HAP-1 (cell line): Measurements from ENCODE around the gene HRAS.
"Not testable (repeated sequence)": the region's sequence is repeated elsewhere in the genome, so short reads cannot be mapped to it uniquely, and the experiment has no call there.

Experiments used
- DNase-seq, 2 experiments: peaks; one replicate each; pipeline ENCODE4 v3.0.0-alpha.2; 2016 to 2020; ENCODE audit warnings: low spot score in 2 of 2
- H3K27me3 ChIP-seq: fragments of 250-450 bp; sonication (Bioruptor Pico); 2 replicates; pipeline ENCODE4 v1.5.1; 2020; ENCODE audit warnings: low read depth, mild to moderate bottlenecking, moderate library complexity
- H3K36me3 ChIP-seq: fragments of 250-450 bp; sonication (Bioruptor Pico); replicated peaks from 2 replicates; pipeline ENCODE4 v1.5.1; 2020; ENCODE audit warnings: mild to moderate bottlenecking
- H3K4me1 ChIP-seq: fragments of 250-450 bp; sonication (Bioruptor Pico); 2 replicates; pipeline ENCODE4 v1.5.1; 2020; ENCODE audit warnings: mild to moderate bottlenecking
- H3K4me3 ChIP-seq: fragments of 250-450 bp; sonication (Bioruptor Pico); 2 replicates; pipeline ENCODE4 v1.5.1; 2020; ENCODE audit warnings: mild to moderate bottlenecking, moderate library complexity
- H3K9me3 ChIP-seq: fragments of 250-450 bp; sonication (Bioruptor Pico); 2 replicates; pipeline ENCODE4 v1.5.1; 2020; ENCODE audit warnings: mild to moderate bottlenecking, moderate library complexity
- in situ Hi-C: fragments of 300-500 bp; cut with MboI; formaldehyde crosslinking; loops from 3 replicates; pipeline ENCODE4 v1.14.3; 2020; ENCODE audit warnings: low sequenced_read_pairs, inconsistent platforms, mixed read lengths

The HRAS gene

DNA sequence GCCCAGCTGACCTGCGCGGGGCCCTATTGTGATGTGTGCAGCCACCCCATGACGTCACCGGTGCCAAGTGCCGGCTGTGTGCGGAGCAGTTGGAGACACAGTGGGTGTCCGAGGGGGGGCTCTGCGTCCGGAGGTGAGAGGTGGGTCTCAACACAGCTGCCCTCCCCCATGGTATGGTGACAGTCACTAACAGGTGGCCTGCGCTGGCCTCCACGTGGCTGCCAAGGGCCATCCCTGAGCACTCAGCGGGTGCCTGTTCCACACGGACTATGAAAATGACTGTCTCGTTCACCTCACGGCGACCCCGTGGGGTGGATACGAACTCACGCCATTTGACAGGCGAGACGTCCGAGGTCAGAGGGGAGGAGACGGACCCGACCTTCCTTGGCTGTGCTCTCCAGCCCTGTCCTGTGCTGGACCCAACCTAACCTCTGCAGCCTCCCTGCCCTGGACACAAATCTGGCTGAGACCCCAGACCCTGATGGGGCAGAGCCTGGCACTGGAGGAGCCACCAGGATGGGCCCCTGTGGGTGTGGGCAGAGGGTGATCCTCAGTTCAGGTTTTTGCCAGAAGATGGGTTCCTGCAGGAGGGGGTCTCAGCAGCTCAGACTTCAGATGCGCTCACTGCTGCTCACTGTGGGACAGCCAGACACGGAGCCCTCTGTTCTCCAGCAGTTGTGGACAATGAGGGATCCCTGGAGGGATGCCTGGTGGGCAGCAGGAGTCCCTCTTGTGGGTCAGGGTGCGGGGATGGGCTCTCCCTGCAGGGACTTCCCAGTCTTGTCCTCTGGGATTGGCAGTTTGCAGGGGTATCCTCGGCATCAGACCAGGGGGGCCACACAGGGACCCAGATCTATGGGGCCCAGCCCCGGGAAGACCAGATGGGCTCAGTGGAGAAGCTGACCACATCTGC is 6.3 kb downstream of the HRAS start:
- Histone ChIP-seq H3K4me3 (no peak overlapping the region), H3K9me3 (no peaks in the 10 kb centered on the region), H3K4me1 (no peaks in the 10 kb centered on the region), H3K36me3 (peaks cover 26% of the 10 kb centered on the region), H3K27me3 (no peaks in the 10 kb centered on the region)
- in situ Hi-C loops = no loop called here
- DNase-seq = peak in 1 of 2 experiments; percentile 9

DNA sequence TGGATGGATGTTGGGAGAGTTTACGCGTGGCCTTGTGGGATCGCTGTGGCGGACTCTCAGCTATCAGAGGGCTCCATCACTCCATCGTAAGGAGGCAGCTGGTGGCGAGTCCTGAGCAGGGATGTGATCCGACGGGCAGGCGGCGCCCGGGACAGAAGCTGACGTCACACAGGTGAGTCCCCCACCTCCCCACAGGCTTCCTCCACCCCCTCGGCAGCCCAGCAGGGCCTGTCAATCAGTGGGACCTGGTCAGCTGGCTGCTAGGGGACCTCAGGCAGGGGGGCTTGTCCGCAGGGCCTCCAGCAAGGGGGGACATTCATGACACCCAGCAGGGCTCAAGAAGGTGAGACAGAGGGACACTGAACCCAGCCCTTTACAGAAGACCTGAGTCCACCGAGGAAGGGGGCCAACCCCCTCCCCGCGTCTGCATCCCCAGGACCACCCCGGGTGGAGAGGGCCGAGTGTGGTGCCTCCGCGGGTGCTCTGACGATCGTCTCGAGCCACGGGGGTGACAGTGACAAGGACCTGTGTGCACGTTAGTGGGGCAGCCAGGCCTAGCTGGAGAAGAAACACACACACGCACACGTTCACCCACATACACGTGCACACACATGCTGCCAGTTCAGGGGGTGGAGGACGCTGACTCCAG is 7.1 kb downstream of the HRAS start:
- Histone ChIP-seq H3K4me1 (no peaks in the 10 kb centered on the region), H3K27me3 (no peaks in the 10 kb centered on the region), H3K36me3 (peaks cover 19% of the 10 kb centered on the region), H3K4me3 (no peak overlapping the region), H3K9me3 (no peaks in the 10 kb centered on the region)
- in situ Hi-C loops = no loop called here
- DNase-seq = no peak

GRCh38 chr11:526192-526591 is 9.2 kb downstream of the HRAS start:
- H3K4me3 ChIP-seq = no peak overlapping the region
- no peaks in the 10 kb centered on the region for H3K36me3 ChIP-seq
- no peaks in the 10 kb centered on the region for H3K27me3 ChIP-seq
- H3K4me1 ChIP-seq = no peaks in the 10 kb centered on the region
- in situ Hi-C loops = no loop called here
- no peaks in the 10 kb centered on the region for H3K9me3 ChIP-seq
- no peak for DNase-seq

GRCh38 chr11:521177-521688 is 14.1 kb downstream of the HRAS start:
- peaks cover 5% of the 10 kb centered on the region; the same call in 1 of the 2 replicates for H3K4me1 ChIP-seq
- DNase-seq = no peak
- no peaks in the 10 kb centered on the region for H3K27me3 ChIP-seq
- H3K36me3 ChIP-seq = no peaks in the 10 kb centered on the region
- in situ Hi-C loops = no loop called here
- no peak overlapping the region for H3K4me3 ChIP-seq
- H3K9me3 ChIP-seq = peaks cover 4% of the 10 kb centered on the region

DNA sequence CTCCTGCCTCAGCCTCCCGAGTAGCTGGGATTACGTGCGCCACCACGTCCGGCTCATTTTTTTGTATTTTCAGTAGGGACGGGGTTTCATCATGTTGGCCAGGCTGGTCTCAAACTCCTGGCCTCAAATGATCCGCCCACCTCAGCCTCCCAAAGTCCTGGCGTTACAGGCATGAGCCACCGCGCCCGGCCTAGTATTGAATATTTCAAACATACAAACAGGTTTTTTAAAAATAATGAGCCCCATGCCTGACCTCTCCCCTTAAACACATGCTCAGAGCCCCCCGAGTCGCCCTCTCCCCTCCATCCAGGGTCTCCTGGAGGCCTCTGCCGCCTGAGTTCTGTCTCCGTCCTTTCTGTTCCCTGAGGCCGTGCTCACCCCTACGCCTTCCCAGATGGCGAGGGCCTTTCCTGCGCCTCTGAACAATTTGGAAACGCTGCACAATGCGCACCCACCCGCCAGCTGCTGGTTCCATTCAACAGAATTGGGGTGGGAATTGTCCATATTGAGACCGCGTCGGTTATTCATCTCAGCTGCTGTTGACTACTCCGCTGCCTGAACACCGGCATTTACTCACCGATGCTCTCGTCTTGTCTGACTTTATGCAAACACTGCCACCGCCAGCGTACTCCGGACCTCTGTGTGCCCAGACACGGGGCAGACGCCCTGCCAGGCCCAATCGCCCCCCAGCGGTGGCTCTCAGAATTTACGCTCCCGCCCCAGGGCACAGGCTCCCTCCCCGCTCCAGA is 14.8 kb downstream of the HRAS start:
- peaks cover 5% of the 10 kb centered on the region; the same call in 1 of the 2 replicates for H3K4me1 ChIP-seq
- H3K9me3 ChIP-seq = peaks cover 7% of the 10 kb centered on the region
- no peaks in the 10 kb centered on the region for H3K36me3 ChIP-seq
- in situ Hi-C loops = no loop called here
- no peaks in the 10 kb centered on the region for H3K27me3 ChIP-seq
- H3K4me3 ChIP-seq = no peak overlapping the region
- DNase-seq = no peak

DNA sequence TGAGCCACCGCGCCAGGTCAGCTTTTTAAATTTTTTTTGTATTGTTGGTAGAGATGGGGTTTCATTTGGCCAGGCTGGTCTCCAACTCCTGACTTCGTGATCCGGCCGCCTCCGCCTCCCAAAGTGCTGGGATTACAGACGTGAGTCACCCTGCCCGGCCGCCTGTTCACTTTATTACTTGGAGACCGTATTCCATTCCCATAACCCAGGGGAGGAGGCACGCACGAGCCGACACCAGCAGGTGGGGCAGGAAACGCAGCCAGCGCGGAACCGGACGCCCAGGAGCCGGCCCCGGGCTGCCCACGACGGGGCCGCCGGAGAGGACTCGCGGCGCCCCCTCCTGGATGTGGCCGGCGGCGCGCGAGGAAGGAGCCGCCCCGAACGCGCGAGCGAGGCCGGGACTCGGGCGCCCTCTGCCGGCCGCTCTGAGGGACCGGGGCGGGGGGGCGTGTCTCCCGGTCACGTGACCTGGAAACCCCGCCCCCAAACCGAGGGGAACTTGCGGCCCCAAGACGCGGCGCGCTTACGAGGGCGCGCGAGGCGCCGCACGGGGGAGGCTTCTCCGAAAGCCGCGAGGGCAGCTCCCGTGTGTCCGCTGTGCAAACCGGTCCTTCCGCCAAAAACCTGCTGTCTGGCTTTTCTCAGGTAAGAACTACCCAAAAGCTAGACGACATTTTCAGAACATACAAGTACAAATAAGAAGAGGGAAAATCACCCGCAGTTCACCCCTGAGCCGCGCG is 16.7 kb downstream of the HRAS start:
- no peaks in the 10 kb centered on the region for H3K27me3 ChIP-seq
- H3K4me1 ChIP-seq = peaks cover 5% of the 10 kb centered on the region; the same call in 1 of the 2 replicates
- H3K36me3 ChIP-seq = no peaks in the 10 kb centered on the region; the same call in 1 of the 2 replicates
- no peak overlapping the region for H3K4me3 ChIP-seq
- in situ Hi-C loops = no loop called here
- H3K9me3 ChIP-seq = peaks cover 7% of the 10 kb centered on the region
- peak; percentile 51 to 84 for DNase-seq

DNA sequence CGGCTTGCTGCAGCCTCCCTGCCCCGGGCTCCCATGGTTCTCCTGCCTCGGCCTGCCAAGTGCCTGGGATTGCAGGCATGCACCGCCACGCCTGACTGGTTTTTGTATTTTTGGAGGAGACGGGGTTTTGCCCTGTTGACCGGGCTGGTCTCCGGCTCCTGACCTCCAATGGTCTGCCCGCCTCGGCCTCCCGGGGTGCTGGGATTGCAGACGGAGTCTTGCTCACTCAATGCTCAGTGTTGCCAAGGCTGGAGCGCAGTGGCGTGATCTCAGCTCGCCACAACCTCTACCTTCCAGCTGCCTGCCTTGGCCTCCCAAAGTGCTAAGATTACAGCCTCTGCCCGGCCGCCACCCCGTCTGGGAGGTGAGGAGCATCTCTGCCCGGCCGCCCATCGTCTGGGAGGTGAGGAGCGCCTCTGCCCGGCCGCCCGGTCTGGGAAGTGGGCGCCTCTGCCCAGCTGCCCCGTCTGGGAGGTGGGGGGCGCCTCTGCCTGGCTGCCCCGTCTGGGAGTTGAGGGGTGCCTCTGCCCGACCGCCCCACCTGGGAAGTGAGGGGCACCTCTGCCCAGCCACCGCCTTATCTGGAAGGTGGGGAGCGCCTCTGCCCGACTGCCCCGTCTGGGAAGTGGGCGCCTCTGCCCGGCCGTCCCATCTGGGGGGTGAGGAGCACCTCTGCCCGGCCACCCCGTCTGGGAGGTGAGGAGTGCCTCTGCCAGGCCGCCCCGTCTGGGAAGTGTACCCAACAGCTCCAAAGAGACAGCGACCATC is 18.3 kb downstream of the HRAS start:
- H3K27me3 ChIP-seq, H3K36me3 ChIP-seq, H3K9me3 ChIP-seq, DNase-seq, H3K4me3 ChIP-seq, in situ Hi-C loops, H3K4me1 ChIP-seq: not testable (repeated sequence)

- DNase-seq = no peak
- in situ Hi-C loops = no loop called here
- peaks cover 7% of the 10 kb centered on the region for H3K9me3 ChIP-seq
- H3K4me1 ChIP-seq = peaks cover 5% of the 10 kb centered on the region; the same call in 1 of the 2 replicates
- no peaks in the 10 kb centered on the region for H3K27me3 ChIP-seq
- no peaks in the 10 kb centered on the region; the same call in 1 of the 2 replicates for H3K36me3 ChIP-seq
- no peak overlapping the region for H3K4me3 ChIP-seq
Observed at GRCh38 chr11:516400-516799, 19.0 kb downstream of the HRAS start.

GRCh38 chr11:515131-515530 is 20.2 kb downstream of the HRAS start:
- Histone ChIP-seq H3K4me1 (peaks cover 5% of the 10 kb centered on the region; the same call in 1 of the 2 replicates), H3K27me3 (no peaks in the 10 kb centered on the region), H3K36me3 (no peaks in the 10 kb centered on the region; the same call in 1 of the 2 replicates), H3K4me3 (no peak overlapping the region), H3K9me3 (peaks cover 7% of the 10 kb centered on the region)
- in situ Hi-C loops = no loop called here
- no peak for DNase-seq

- H3K27me3 ChIP-seq = no peaks in the 10 kb centered on the region
- in situ Hi-C loops = no loop called here
- H3K4me3 ChIP-seq = no peak overlapping the region
- H3K36me3 ChIP-seq = no peaks in the 10 kb centered on the region; the same call in 1 of the 2 replicates
- no peak for DNase-seq
- peaks cover 7% of the 10 kb centered on the region for H3K9me3 ChIP-seq
- H3K4me1 ChIP-seq = peaks cover 5% of the 10 kb centered on the region; the same call in 1 of the 2 replicates
Observed at GRCh38 chr11:514606-515005, 20.8 kb downstream of the HRAS start.

DNA sequence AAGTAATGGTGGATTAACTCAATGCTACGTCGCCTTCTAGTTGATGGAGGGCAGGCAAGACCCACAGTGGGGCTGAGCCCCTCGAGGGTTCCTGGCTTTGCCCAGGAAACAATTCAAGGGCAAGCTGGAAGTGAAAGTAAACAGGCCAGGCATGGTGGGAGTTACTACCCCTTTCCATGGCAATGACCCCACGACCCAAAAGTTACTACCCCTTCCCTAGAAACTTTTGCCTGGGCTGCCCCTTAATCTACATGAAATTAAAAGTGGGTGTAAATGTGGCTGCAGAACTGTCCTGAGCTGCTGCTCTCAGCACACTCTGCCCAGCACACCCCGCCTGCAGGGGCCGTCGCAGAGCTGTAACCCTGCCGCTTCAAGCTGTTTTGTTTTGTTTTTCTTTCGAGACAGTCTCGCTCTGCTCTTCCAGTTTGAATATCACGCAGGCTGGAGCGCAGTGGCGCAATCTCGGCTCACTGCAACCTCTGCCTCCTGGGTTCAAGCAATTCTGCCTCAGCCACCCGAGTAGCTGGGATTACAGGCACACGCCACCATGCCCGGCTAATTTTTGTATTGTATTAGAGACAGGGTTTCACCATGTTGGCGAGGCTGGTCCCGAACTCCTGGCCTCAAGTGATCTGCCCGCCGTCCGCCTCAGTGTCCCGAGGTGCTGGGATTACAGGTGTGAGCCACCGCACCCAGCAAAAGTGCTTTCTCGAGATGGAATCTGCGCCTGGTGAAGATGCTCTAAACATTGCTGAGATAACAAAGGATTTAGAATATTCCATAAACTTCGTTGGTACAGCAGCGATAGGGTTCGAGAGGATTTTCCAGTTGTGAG is 22.4 kb downstream of the HRAS start:
- in situ Hi-C loops = no loop called here
- Histone ChIP-seq H3K36me3 (peaks cover 8% of the 10 kb centered on the region), H3K9me3 (peaks cover 7% of the 10 kb centered on the region), H3K4me3 (no peak overlapping the region), H3K4me1 (no peaks in the 10 kb centered on the region), H3K27me3 (no peaks in the 10 kb centered on the region)
- no peak for DNase-seq

DNA sequence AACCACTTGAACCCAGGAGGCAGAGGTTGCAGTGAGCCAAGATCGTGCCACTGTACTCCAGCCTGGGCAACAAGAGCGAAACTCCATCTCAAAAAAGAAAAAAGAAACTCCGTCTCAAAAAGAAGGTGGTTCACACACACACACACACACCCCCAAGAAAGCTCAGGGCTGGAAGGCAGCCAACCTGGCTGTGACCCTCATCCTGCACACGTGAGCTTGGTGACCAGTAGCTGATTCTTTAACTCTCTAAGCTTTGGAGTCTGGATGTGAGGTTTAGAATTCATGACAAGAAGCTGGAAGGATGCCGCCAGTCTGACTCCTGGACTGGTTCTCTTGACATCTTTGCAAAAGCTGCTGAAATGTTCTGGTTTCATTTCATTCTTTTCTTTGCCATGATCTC is 26.4 kb downstream of the HRAS start:
- Histone ChIP-seq H3K27me3 (no peaks in the 10 kb centered on the region), H3K4me3 (no peak overlapping the region), H3K4me1 (no peaks in the 10 kb centered on the region; the same call in 1 of the 2 replicates), H3K9me3 (no peaks in the 10 kb centered on the region), H3K36me3 (peaks cover 8% of the 10 kb centered on the region)
- no peak for DNase-seq
- in situ Hi-C loops = no loop called here
